GM12874 (cell line): ENCODE results near the gene APOB.

ENCODE experiments used
- TF ChIP-seq, protein P1 (sequence below): IDR thresholded peaks from 2 replicates; pipeline ENCODE4 v1.5.1; 2011; ENCODE audit warnings: low read depth, mild to moderate bottlenecking, control low read depth, low read length, moderate library complexity; ENCODE audit not compliant: insufficient read depth

Gene APOB

DNA sequence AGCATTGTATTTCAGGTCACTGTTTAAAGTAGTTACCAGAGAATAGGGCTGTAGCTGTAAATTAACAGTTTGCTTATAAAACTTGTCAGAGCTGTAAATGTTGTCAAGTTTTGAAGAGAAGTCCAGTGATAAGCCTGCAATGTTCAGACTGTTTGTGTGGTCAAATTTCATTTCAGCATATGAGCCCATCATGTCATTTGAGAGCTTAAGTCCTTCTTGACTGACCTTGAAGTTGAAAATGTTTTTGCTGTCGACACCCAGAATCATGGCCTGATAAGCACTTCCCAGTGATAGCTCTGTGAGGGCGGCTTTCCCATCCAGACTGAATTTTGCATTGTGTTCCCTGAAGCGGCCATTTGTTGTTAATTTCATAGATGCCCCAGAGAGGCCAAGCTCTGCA lies 32.4 kb downstream of the APOB start:
- TF ChIP-seq, protein P1, sequence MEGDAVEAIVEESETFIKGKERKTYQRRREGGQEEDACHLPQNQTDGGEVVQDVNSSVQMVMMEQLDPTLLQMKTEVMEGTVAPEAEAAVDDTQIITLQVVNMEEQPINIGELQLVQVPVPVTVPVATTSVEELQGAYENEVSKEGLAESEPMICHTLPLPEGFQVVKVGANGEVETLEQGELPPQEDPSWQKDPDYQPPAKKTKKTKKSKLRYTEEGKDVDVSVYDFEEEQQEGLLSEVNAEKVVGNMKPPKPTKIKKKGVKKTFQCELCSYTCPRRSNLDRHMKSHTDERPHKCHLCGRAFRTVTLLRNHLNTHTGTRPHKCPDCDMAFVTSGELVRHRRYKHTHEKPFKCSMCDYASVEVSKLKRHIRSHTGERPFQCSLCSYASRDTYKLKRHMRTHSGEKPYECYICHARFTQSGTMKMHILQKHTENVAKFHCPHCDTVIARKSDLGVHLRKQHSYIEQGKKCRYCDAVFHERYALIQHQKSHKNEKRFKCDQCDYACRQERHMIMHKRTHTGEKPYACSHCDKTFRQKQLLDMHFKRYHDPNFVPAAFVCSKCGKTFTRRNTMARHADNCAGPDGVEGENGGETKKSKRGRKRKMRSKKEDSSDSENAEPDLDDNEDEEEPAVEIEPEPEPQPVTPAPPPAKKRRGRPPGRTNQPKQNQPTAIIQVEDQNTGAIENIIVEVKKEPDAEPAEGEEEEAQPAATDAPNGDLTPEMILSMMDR, result no peak

DNA sequence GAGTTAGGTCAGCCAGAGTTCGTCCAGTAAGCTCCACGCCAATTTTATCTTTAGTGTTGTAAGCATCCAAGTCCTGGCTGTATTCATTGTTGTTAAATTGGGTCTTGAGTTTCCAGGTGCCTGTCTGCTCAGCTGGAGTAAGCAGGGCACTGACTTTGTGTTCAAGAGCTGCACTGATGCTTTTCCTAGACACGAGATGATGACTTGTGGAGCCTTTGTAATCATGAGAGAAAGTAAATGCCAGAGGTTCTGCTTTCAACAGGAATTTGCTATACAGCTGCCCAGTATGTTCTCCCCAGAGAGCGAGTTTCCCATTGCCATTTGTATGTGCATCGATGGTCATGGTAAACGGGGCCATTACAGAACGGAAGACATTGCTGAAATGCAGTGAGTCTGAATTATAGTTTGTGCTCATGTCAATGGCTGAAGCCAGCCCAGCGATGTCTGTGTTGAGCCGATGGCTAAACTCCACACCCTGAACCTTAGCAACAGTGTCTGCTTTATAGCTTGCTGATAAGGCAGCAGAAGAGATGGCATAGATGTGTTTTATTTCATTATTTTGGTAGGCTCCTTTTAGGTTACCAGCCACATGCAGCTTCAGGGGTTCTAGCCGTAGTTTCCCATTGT lies 32.9 kb downstream of the APOB start:
- TF ChIP-seq, protein P1, result no peak

DNA sequence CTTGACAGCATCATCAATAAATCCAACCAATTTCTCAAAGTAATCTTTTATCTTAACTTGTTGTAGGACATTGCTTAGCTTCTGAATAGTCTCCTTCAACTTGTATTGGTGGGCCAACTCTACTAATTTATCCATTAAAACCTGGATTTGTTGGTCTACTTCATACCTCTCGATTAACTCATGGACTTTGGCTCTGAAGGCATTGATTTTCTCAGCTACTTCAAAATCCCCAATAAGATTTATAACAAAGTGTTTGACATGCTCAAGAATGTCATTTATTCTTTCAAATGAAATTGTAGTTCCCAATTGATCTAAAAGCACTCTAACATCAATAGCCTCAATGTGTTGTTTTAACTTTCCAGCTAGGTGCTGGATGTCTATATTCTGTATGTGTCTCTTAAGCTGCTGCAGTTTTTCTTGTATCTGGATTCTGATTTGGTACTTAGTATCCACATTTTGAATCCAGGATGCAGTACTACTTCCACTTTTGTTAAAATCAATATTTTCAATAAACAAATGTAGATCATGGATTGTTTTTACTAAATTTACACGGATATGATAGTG lies 34.1 kb downstream of the APOB start:
- TF ChIP-seq, protein P1, result no peak

DNA sequence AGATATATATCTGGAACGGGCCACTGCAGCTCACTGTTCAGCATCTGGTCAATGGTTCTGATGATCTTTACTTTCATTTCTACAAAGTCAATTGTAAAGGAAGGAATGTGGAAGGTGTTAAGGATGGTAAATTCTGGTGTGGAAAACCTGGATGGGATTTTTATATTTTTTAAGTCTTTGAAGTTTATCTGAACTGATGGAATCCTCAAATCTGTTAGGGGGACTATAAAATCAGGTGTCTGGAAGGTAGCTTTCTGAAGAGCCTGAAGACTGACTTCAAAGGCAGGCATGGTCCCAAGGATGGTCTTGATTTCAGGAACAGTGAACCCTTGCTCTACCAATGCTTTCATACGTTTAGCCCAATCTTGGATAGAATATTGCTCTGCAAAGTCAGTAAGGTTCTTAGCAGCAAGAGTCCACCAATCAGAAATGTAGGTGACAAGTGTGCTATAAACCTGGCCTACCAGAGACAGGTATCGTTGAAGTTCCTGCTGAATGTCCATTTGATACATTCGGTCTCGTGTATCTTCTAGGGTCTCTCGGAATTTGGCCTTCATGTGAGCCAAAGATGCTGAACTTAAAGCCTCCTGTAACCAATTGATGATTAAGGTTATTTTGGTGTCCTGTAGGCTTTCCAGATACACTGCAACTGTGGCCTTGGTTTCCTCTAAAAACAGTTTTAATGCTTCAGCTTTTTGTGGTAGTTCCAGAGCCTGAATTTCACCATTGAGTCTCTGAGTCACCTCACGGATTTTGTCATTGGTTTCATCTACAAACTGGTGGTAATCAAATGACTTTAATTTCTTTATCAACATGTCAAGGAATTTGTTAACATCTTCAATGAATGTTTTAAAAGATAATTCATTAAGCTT lies 34.8 kb downstream of the APOB start:
- TF ChIP-seq, protein P1, result no peak

DNA sequence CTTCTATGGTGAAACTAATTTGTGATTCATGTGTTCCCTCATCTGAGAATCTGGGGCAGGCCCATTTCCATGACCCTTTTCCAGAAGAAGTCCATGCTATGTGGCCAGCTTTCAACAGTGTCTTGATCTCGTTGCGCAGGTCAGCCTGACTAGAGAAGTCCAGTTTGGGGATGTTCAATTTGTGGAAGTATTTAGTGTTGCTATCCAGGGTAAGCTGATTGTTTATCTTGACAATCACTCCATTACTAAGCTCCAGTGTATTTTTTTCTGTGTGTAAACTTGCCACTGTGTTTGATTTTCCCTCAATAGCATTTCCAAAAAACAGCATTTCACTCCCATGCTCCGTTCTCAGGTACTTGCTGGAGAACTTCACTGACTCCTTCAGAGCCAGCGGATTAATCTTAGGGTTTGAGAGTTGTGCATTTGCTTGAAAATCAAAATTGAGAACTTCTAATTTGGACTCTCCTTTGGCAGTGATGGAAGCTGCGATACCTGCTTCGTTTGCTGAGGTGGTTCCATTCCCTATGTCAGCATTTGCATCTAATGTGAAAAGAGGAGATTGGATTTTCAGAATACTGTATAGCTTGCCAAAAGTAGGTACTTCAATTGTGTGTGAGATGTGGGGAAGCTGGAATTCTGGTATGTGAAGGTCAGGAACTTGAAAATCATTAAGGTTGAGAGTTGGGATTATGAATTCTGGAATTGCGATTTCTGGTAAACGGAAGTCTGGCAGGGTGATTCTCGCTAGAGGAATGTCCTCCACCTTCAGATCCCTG lies 35.7 kb downstream of the APOB start:
- TF ChIP-seq, protein P1, result no peak

DNA sequence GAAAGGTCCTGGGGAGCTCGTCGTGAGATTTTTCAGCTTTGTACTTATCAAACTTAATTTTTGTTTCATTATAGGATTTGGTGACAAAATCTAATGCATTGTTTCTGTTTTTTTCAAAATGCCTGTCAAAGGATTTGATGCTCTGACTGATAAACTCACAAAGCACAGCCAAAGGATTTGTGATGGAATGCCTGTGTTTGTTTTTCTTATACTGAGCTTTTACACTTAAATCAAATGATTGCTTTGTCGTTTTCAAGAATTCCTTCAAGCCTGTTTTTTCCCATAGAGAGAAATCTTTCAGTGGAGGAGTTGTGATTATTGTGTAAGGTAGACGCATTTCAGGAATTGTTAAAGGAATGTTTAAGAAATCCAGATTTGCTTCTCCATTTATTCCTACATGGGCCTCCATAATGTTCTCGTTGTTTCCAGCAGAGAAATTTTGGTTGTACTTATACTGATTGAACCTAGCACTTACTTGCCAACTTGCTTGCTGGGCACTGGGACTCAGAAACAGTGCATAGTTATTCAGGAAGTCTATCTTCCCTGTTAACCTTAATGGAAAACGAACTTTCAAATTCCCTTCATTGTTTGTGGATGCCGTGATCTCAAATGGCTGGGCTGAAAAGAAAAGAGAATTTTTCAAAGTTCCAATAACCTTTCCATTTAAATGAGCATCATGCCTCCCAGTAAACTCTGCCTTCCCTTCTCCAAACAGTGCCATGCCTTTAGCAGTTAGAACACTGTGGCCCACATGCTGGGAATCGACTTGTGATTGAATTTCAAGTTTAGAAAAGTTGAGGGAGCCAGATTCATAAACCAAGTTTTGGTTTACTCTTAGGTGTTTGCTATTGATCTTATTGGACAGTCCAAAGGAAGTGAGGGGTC lies 36.5 kb downstream of the APOB start:
- TF ChIP-seq, protein P1, result no peak
